KG1 (cell line): Measurements from ENCODE around the gene RAB3A.

Experiments used
- DNase-seq: peaks from one replicate; lab custom pipeline; 2025; lab: John Stamatoyannopoulos, UW

Gene RAB3A

DNA sequence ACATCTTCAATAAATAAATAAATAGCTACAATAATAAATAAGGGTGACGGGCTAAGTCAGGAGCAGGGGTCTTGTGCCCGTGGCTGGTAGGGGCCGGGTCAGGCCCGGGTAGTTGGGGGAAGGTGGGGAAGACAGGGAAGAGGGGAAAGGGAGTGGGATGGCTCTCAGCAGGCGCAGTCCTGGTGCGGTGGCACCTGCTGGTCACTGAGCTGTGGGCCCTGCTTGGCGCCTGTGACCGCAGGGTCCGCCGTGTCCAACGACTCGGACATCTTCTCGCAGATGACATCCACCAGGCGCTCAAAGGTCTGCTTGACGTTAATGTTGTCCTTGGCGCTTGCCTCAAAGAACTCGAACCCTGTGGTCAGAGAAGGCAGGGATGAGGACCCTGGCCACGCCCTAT lies 6.5 kb downstream of the RAB3A start:
- no peak for DNase-seq

DNA sequence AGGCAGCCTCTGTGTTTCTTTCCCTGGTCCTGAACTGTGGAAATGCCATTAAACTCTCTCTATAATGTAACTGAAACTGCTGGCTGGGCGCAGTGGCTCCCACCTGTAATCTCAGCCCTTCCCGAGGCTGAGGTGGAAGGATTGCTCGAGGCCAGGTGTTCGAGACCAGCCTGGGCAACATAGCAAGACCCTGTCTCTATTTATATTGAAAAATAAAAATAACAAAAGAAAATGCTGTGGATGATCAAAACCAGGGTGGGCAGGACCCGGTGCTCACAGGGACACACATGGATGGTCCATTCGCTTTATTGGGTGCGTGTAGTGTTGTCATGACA lies 7.4 kb downstream of the RAB3A start:
- no peak for DNase-seq

GRCh38 chr19:18194554-18195238 lies 9.1 kb downstream of the RAB3A start:
- DNase-seq = no peak

DNA sequence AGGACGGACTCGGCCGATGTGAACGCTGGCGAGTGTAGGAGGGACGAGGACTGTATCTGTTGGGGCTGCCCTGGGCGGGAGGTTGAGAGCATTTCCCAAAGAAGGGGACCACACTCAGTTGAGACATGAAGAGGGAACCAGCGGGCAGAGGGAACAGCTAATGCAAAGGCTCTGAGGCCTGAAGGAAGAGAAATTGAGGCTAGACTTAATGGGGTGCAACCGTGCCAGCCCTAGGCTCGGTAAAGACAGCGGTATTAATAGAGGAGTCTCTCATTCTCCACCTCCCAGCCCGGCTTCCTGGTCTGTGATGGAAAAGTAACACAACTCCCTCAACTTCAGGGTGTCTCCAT lies 9.7 kb downstream of the RAB3A start:
- no peak for DNase-seq

- DNase-seq = no peak
Measured at GRCh38 chr19:18193388-18194180, 10.3 kb downstream of the RAB3A start.

DNA sequence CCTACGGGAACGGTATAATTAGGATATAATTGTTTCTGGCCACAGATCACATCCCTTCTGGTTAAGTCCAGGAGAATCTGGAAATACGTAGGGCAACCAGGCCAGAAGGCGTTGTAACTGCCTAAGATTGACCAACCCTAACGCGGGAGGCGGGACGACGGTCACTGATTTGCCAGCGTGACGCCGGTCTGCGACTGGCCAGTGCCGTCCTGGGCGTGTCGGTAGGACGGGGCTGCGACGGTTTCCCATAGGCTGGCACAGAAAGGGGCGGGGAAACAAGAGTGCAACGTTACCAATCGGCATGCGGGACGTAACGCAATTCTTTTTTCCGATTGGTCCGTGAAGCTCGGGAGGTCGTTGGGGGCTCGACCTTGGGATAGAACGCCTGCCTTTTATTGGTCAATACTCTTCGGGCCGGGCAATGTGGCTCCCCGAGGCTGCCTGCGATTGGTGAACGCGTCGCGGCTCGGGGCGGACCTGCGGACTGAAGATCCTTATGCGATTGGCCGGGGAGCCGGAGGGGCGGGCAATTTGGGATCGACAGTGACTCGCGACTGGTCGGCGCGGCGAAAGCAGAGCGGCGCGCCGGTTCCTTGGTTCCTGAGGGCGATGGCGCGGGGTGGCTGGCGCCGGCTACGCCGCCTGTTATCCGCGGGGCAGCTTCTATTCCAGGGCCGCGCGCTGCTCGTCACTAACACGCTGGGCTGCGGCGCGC lies 11.0 kb downstream of the RAB3A start, which contains the start of gene MPV17L2:
Gene MPV17L2, plus strand, starts transcription at position 546 of the 715 bp plus-strand sequence. Its CDS starts 64 bp downstream, at position 610.
- peak; percentile 98 for DNase-seq

GRCh38 chr19:18191640-18192062 lies 12.2 kb downstream of the RAB3A start:
- DNase-seq = no peak

DNA sequence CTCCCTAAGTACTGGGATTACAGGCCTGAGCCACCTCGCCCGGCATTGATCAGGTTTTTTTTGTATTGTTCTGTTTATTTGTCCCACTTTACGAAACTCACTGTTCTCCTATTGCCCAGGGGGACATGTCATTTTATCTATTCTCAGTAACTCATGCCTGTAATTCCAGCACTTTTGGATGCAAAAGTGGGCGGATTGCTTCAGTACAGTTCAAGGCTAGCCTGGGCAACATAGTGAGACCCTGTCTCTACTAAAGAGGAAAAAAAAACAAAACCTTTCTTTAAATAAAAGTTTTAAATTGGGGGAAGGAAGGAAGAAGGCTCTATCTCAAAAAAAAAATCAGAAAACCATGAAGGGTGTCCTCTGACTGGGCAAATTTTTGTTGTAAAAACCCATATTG lies 13.6 kb downstream of the RAB3A start:
- DNase-seq = no peak

GRCh38 chr19:18185538-18185937 lies 18.3 kb downstream of the RAB3A start:
- no peak for DNase-seq

DNA sequence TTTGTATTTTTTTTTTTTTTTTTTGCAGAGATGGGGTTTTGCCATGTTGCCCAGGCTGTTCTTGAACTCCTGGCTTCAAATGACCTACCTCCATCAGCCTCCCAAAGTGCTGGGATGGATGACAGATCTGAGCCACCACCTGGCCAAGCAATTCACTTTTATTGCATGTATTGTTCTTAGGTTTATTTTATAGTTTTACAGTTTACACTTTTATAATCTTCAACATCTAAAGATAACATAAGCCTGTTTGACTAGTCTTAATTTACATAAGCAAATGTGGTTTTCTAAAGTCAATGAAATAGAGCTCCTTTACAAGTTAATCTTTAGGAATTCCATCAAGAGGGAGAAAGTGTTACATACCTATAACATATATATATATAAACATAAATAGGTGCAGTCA lies 20.3 kb downstream of the RAB3A start:
- DNase-seq = no peak

GRCh38 chr19:18179957-18180356 lies 23.9 kb downstream of the RAB3A start:
- no peak for DNase-seq

GRCh38 chr19:18176367-18177310 lies 27.2 kb downstream of the RAB3A start:
- no peak for DNase-seq

- DNase-seq = no peak
Measured at GRCh38 chr19:18174983-18175382, 28.9 kb downstream of the RAB3A start.

- no peak for DNase-seq
Measured at GRCh38 chr19:18173572-18174288, 30.1 kb downstream of the RAB3A start, which contains the start of gene IFI30. IFI30 (plus strand) TSS chr19:18173813; CDS start chr19:18173842, 29 bp downstream.

DNA sequence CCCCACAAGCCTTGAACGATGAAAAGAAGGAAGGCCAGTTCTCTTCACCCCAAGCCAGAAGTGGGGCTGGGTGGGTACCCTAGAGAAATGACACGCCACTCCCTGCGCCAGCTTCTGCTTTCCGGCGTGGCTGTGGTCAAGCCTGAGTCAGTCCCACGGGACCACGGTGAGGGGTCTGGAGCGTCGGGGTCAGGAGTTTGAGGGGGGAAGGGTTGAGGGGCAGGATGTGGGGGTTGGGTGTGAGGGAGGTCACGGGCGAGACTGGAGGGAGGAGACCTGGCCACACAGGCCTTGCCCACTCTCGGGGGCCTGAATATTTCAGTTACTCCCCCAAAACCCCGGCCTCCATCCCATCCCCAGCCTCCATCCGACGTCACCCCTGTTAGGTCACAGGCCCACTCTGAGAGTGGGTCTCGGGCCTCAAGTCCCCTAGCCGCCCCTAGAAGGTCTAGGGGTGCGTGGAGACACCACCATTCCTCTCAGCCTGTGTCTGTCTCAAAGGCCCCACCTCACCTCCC lies 30.7 kb downstream of the RAB3A start:
- no peak for DNase-seq

- DNase-seq = no peak
Measured at GRCh38 chr19:18172331-18173053, 31.4 kb downstream of the RAB3A start.

- DNase-seq = no peak
Measured at GRCh38 chr19:18171605-18172327, 32.1 kb downstream of the RAB3A start.

- DNase-seq = no peak
Measured at GRCh38 chr19:18170714-18171255, 33.1 kb downstream of the RAB3A start.
